Fibroblast of lung (primary cell): ENCODE data around the gene MACROD2. TPM values are rescaled to one million over a fixed set of nuclear protein-coding genes. Genes with fewer than 3 reads are reported as not detected.

ENCODE experiments used
- DNase-seq, 2 donors: peaks; one replicate each; pipeline versions ENCODE4 v3.0.0 to v3.0.0-alpha.2; 2010; ENCODE audit warnings: low read depth in 2 of 2
- H2AFZ ChIP-seq: 2 replicates; pipeline ENCODE4 v1.5.1; 2012; ENCODE audit warnings: low read length, control low read depth, inconsistent platforms
- H3K27ac ChIP-seq: 2 replicates; pipeline ENCODE4 v1.5.1; 2011; ENCODE audit warnings: low read length, control low read depth; ENCODE audit not compliant: insufficient read depth
- H3K27me3 ChIP-seq: 2 replicates; pipeline ENCODE4 v1.5.1; 2011; ENCODE audit warnings: mild to moderate bottlenecking, low read length; ENCODE audit not compliant: control insufficient read depth, insufficient read depth
- H3K36me3 ChIP-seq: 2 replicates; pipeline ENCODE4 v1.5.1; 2011; ENCODE audit warnings: low read length; ENCODE audit not compliant: control insufficient read depth, insufficient read depth
- H3K4me1 ChIP-seq: 2 replicates; pipeline ENCODE4 v1.5.1; 2011; ENCODE audit warnings: low read length; ENCODE audit not compliant: control insufficient read depth, insufficient read depth; ENCODE audit errors: extremely low read depth
- H3K4me2 ChIP-seq: 2 replicates; pipeline ENCODE4 v1.5.1; 2011; ENCODE audit warnings: low read length, control low read depth; ENCODE audit not compliant: insufficient read depth; ENCODE audit errors: extremely low read depth
- H3K4me3 ChIP-seq, 4 experiments: fragments of 200-600 bp in 1 of 4; sonication (generic) in 1 of 4; replicated peaks in 1 of 4; 2 replicates each; pipeline ENCODE4 v1.5.1; 2011 to 2016; ENCODE audit warnings: low read length in 4 of 4, low read depth in 3 of 4, mild to moderate bottlenecking in 3 of 4, control low read depth in 2 of 4, inconsistent platforms in 1 of 4, mixed read lengths in 1 of 4; ENCODE audit not compliant: insufficient read depth in 1 of 4; ENCODE audit errors: control extremely low read depth in 1 of 4
- H3K79me2 ChIP-seq: 2 replicates; pipeline ENCODE4 v1.5.1; 2012; ENCODE audit warnings: mild to moderate bottlenecking, low read length, inconsistent platforms; ENCODE audit not compliant: control insufficient read depth, insufficient read depth
- H3K9ac ChIP-seq: 2 replicates; pipeline ENCODE4 v1.5.1; 2011; ENCODE audit warnings: mild to moderate bottlenecking, low read length, control low read depth; ENCODE audit not compliant: insufficient read depth
- H3K9me3 ChIP-seq: 2 replicates; pipeline ENCODE4 v1.5.1; 2012; ENCODE audit warnings: low read depth, low read length; ENCODE audit not compliant: control insufficient read depth, insufficient read depth
- H4K20me1 ChIP-seq: 2 replicates; pipeline ENCODE4 v1.5.1; 2011; ENCODE audit warnings: low read length; ENCODE audit not compliant: control insufficient read depth, insufficient read depth; ENCODE audit errors: extremely low read depth
- CTCF ChIP-seq, 2 donors: IDR thresholded peaks in 1 of 2; conservative IDR thresholded peaks in 1 of 2; 1 replicate in 1 of 2; 2 replicates in 1 of 2; pipeline ENCODE4 v1.5.1; 2011 to 2012; ENCODE audit warnings: low read length in 2 of 2, control low read depth in 1 of 2, inconsistent platforms in 1 of 2, low read depth in 1 of 2, mild to moderate bottlenecking in 1 of 2
- EZH2 ChIP-seq: IDR thresholded peaks from 2 replicates; pipeline ENCODE4 v1.5.1; 2012; ENCODE audit warnings: low read length, control low read depth, mild to moderate bottlenecking; ENCODE audit errors: missing control alignments
- polyA plus RNA-seq, 2 donors: library from polyadenylated mRNA; depleted of rRNA in 1 of 2; stranded (reverse) in 1 of 2; unstranded in 1 of 2; fragments of >200 nt; gene quantifications; 2 replicates each; pipeline ENCODE4 v1.2.1, GENCODE V29; 2011 to 2012; ENCODE audit warnings: missing spikeins in 1 of 2
- total RNA-seq: library from RNA; depleted of rRNA; stranded (reverse); fragments of >200 nt; gene quantifications from 2 replicates; pipeline ENCODE4 v1.2.1, GENCODE V29; 2014

Gene MACROD2
- total and polyA plus RNA-seq, 2 donors (not counting 1 experiment from before 2014, with no cell fraction given), result 0.54 to 1.7 TPM

- Histone ChIP-seq H3K79me2 (no peaks in the 10 kb centered on the region), H2AFZ (no peak overlapping the region), H3K27ac (no peak overlapping the region), H3K4me2 (no peak overlapping the region), H3K27me3 (no peaks in the 10 kb centered on the region), H3K36me3 (no peaks in the 10 kb centered on the region), H4K20me1 (no peaks in the 10 kb centered on the region), H3K4me1 (no peaks in the 10 kb centered on the region), H3K9me3 (no peaks in the 10 kb centered on the region), H3K4me3 (no peak overlapping the region), H3K9ac (no peak overlapping the region)
- no peak for TF ChIP-seq EZH2
- no peak for TF ChIP-seq CTCF (conservative IDR thresholded peaks at IDR 0.05 in 1 of 2, IDR thresholded peaks at IDR 0.05 in 1 of 2; ENCODE audit: low read depth in 1 of 2, low read length in 2 of 2)
- no peak for DNase-seq
These were observed 895.4 kb downstream of the MACROD2 start for GRCh38 chr20:14890713-14891112.

GRCh38 chr20:14892782-14893181 is 897.5 kb downstream of the MACROD2 start:
- H3K36me3 ChIP-seq, result no peaks in the 10 kb centered on the region
- H3K4me3 ChIP-seq, result no peak overlapping the region
- H3K9ac ChIP-seq, result no peak overlapping the region
- no peaks in the 10 kb centered on the region for H3K79me2 ChIP-seq
- no peaks in the 10 kb centered on the region for H4K20me1 ChIP-seq
- no peak for TF ChIP-seq CTCF (conservative IDR thresholded peaks at IDR 0.05 in 1 of 2, IDR thresholded peaks at IDR 0.05 in 1 of 2; ENCODE audit: low read depth in 1 of 2, low read length in 2 of 2)
- no peak for TF ChIP-seq EZH2
- no peak overlapping the region for H2AFZ ChIP-seq
- no peaks in the 10 kb centered on the region for H3K9me3 ChIP-seq
- H3K4me2 ChIP-seq, result no peak overlapping the region
- no peaks in the 10 kb centered on the region for H3K27me3 ChIP-seq
- DNase-seq, result no peak
- no peaks in the 10 kb centered on the region for H3K4me1 ChIP-seq
- no peak overlapping the region for H3K27ac ChIP-seq

- Histone ChIP-seq H2AFZ (no peak overlapping the region), H3K79me2 (no peaks in the 10 kb centered on the region), H3K27me3 (no peaks in the 10 kb centered on the region), H3K4me1 (no peaks in the 10 kb centered on the region), H3K4me3 (no peak overlapping the region), H3K9ac (no peak overlapping the region), H4K20me1 (no peaks in the 10 kb centered on the region), H3K4me2 (no peak overlapping the region), H3K9me3 (no peaks in the 10 kb centered on the region), H3K27ac (no peak overlapping the region), H3K36me3 (no peaks in the 10 kb centered on the region)
- TF ChIP-seq EZH2, result no peak
- no peak for TF ChIP-seq CTCF (conservative IDR thresholded peaks at IDR 0.05 in 1 of 2, IDR thresholded peaks at IDR 0.05 in 1 of 2; ENCODE audit: low read depth in 1 of 2, low read length in 2 of 2)
- DNase-seq, result no peak
These were observed 901.3 kb downstream of the MACROD2 start for GRCh38 chr20:14896569-14896968.
